OCI-LY1 (cell line): ENCODE measurements around the gene ETS2.

Source experiments
- CTCF ChIP-seq: fragments of 200-600 bp; sonication (generic), shearing (Covaris generic); IDR thresholded peaks from 2 replicates; pipeline ENCODE4 v1.5.1; 2017; ENCODE audit warnings: mild to moderate bottlenecking, antibody characterized with exemption, low read length, moderate library complexity, mixed read lengths
- EZH2 ChIP-seq: fragments of 200-600 bp; sonication (generic), shearing (Covaris generic); IDR thresholded peaks from 2 replicates; pipeline ENCODE4 v1.8.0; 2017; ENCODE audit warnings: borderline replicate concordance, mixed run types, mild to moderate bottlenecking, antibody characterized with exemption, low read length, moderate library complexity, mixed read lengths

DNA sequence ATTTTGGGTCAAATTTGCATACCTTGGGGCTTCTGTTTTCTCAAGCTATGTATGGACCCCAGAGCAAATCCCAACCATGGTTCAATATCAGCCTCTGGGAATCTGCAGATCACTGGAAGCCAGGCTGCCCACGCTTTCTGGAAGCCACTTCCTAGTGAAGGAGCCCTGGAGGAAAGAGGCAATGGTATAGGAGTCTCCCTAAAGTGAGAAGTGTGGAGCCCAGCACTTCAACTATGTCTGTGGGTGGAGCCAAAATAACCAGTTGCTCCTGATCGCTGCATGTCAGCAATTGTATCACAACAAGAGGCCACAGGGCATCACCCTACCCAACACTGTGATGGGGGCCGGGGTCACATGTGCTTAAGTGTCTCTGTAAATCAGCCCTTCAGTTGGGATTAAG is 26.9 kb downstream of the ETS2 start:
- no peak for TF ChIP-seq CTCF
- TF ChIP-seq EZH2: no peak
